ENCODE results near the gene ZFYVE9. TPM values are rescaled to one million over a fixed set of nuclear protein-coding genes. Genes with fewer than 3 reads are reported as not detected.
A peak's percentile ranks its signal among the peaks of the same experiment; 100 is the strongest.
"Not testable (repeated sequence)": the region's sequence is repeated elsewhere in the genome, so short reads cannot be mapped to it uniquely, and the experiment has no call there.

The ZFYVE9 gene
- total RNA-seq, 1 experiment from 2014 or later, result 13.7 TPM

DNA sequence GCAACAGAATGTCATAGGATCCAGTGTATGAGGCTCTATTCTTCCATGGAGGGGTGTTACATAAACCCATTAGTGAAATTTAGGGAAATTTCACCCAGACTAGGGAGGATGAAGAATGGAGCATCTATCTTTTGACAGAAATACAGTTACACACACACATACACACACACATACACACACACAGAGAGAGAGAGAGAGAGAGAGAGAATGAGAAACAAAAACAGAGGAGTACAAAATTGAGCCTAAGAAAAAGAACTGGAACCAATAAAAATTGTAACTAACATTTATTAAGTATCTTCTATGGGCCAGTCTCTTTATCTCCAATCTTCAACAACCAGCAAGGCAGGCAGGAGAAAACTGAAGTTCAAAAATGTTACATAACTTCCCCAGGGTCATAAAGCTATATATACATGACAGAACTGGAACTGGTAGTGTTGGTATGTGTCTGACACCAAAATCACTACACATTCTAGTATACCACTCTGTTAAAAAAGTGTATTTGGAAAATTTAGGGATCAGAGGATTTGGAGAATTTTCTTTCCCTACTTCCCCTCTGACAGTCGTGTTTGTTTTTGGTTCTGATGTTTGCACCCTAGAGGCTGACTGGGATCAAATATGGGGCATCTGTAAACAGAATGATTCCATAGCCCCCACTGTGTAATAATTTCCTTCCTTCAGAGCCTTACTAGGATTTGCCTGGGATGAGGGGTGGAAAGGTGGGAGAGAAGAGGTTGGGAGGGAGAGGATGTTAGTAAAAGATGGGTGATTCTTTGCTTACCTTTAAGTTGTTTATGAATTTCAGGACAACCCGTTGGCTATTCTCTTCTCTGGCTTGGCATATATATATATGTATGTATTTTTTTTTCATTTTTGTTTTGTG, 1.0 kb upstream of the ZFYVE9 start:
- in situ Hi-C loops (cut with HindIII; ENCODE audit: low pct_unique_long_range_greater_than_20kb, low sequenced_read_pairs), result no loop called here
- DNase-seq (ENCODE audit: low read depth), result peak; percentile 21

GRCh38 chr1:52142220-52143183, 613 bp downstream of the ZFYVE9 start:
- peak; percentile 72 for DNase-seq (ENCODE audit: low read depth)
- in situ Hi-C loops (cut with HindIII; ENCODE audit: low pct_unique_long_range_greater_than_20kb, low sequenced_read_pairs), result no loop called here

DNA sequence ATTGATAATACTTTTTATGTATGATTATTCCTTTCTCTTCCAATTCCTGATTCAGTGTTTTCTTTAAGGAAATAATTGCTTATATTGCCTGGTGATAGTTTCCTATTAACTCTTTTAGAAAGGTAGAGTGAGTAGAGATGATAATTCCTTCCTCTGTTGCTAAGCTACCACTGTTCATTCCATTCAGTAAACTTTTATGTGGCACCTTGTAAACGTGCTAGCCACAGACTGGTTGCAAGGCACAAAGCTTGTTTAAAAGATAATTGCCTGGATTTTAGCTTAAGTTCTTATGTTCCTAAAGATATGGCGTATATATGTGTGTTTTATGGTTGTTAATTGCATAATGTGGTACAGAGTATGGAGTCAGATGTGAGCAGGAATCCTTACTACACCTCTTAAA, 3.2 kb downstream of the ZFYVE9 start:
- no peak for DNase-seq (ENCODE audit: low read depth)
- in situ Hi-C loops (cut with HindIII; ENCODE audit: low pct_unique_long_range_greater_than_20kb, low sequenced_read_pairs), result no loop called here

- DNase-seq (ENCODE audit: low read depth); in situ Hi-C loops (cut with HindIII; ENCODE audit: low pct_unique_long_range_greater_than_20kb, low sequenced_read_pairs): not testable (repeated sequence)
Observed at GRCh38 chr1:52150445-52150844, 8.6 kb downstream of the ZFYVE9 start.

DNA sequence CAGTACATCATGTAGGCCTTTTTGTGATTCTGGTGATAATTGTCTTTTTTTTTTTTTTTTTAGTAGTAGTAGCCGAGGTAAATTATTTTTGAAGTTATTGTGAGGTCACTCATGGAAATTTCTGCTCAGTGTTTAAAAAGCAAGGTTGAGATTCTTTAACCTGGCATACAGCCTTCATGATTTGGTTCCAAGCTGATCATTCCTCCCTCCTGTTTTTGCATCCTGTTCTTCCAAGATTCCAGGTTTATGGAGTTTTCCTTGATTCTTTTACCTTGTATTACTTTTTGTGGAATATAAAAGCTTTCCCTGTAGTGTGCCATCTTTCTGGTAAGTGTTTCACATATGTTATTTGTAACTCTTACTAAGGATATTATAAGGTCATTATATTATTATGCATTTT, 9.1 kb downstream of the ZFYVE9 start:
- in situ Hi-C loops (cut with HindIII; ENCODE audit: low pct_unique_long_range_greater_than_20kb, low sequenced_read_pairs), result no loop called here
- no peak for DNase-seq (ENCODE audit: low read depth)

DNA sequence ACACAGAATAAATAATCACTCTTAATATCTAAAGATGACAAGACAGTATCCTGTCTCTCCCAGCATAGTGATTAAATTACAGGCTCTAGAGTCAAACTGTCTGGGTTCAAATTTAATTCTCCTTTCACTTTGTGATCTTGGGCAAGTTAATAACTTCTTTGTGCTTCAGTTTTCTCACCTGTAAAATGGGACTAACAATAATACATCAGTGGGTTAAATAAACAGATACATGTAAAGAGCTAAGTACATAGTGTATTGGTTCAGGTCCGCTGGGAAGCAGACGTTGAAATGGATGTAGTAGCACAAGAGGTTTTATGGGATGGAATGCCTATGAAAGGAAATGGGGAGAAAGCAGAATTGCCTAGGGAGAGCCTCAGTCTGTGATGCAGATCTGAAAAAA, 10.7 kb downstream of the ZFYVE9 start:
- in situ Hi-C loops (cut with HindIII; ENCODE audit: low pct_unique_long_range_greater_than_20kb, low sequenced_read_pairs), result no loop called here
- no peak for DNase-seq (ENCODE audit: low read depth)

GRCh38 chr1:52153010-52153409, 11.1 kb downstream of the ZFYVE9 start:
- in situ Hi-C loops (cut with HindIII; ENCODE audit: low pct_unique_long_range_greater_than_20kb, low sequenced_read_pairs), result no loop called here
- no peak for DNase-seq (ENCODE audit: low read depth)

- in situ Hi-C loops (cut with HindIII; ENCODE audit: low pct_unique_long_range_greater_than_20kb, low sequenced_read_pairs), result no loop called here
- no peak for DNase-seq (ENCODE audit: low read depth)
Observed at GRCh38 chr1:52153898-52154297, 12.0 kb downstream of the ZFYVE9 start.

DNA sequence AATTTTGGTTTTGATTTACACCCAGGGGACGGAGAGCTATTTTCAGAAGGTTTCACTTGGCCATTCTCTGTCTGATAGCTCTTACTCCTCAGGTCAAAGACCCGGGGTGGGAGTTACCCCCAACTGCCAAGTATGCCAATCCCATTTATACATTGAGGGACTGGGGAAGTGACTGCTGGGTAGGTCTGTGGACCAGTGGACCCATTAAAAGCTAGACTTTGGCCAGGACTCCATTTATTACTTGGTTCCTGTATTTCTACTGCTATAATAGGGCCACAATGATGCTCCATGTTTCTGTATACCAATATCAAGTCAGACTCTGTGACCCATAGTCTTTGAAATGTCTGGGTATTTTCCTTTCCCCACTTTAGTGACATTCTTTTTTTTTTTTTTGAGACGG, 14.6 kb downstream of the ZFYVE9 start:
- in situ Hi-C loops (cut with HindIII; ENCODE audit: low pct_unique_long_range_greater_than_20kb, low sequenced_read_pairs), result no loop called here

GRCh38 chr1:52157582-52157981, 15.7 kb downstream of the ZFYVE9 start:
- no peak for DNase-seq (ENCODE audit: low read depth)
- in situ Hi-C loops (cut with HindIII; ENCODE audit: low pct_unique_long_range_greater_than_20kb, low sequenced_read_pairs), result no loop called here

More for the DNA sequence above, 14.6 kb downstream of the ZFYVE9 start:
- no peak for DNase-seq (ENCODE audit: low read depth)

GRCh38 chr1:52158218-52158617, 16.3 kb downstream of the ZFYVE9 start:
- in situ Hi-C loops (cut with HindIII; ENCODE audit: low pct_unique_long_range_greater_than_20kb, low sequenced_read_pairs), result no loop called here
- no peak for DNase-seq (ENCODE audit: low read depth)

DNA sequence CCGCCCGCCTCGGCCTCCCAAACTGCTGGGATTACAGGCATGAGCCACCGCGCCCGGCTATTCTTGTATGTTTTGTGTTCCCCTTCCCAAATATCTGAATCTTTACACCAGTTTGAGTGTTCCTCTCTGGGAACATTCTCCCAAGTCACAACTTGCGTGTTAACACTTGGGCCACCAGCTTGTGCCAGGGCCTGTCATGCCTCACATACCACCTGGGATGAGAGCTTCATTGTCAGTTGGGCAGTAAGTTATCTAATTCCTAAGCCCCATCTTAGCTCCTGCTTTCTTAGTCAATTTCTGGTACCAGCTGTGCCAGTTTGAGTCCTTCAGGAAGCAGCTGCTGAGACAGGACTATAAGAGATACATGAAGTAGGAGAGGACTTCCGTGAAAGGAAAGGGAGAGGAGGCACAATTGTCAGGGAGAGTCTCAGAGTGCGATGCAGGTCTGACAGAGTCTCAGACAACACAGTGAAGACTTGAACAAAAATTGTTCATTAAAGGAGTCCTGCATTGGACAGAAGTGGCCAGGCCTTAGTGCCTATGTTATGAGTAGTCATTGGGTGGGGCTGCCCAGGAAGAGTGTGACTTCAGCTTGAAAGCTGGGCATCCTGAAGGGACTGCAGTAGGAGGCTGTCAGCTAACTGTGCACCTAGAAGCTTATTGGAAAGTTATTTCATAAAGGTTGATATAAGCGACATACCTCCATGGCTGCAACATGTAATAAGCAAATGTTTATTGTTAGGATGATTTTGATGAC, 17.3 kb downstream of the ZFYVE9 start:
- DNase-seq (ENCODE audit: low read depth), result no peak
- in situ Hi-C loops (cut with HindIII; ENCODE audit: low pct_unique_long_range_greater_than_20kb, low sequenced_read_pairs), result no loop called here

DNA sequence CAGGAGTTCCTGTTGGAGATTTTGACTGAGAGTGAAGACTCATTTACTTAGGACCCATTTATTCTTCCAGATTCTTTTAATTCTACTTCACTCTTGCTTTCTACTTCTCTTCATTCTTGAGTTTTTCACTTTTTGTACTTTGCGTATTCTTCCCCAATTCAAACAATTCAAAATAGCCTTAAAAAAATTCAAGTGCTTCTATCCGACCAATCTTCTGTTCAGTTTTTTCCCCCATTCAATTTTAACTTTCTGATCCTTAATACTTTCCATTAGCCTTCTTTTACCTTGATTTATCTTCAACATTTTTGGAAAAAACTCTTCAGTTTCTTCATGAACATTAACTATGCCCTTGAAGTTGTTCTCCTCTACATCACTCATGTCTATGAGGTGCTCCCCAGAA, 21.1 kb downstream of the ZFYVE9 start:
- in situ Hi-C loops (cut with HindIII; ENCODE audit: low pct_unique_long_range_greater_than_20kb, low sequenced_read_pairs), result no loop called here
- no peak for DNase-seq (ENCODE audit: low read depth)

DNA sequence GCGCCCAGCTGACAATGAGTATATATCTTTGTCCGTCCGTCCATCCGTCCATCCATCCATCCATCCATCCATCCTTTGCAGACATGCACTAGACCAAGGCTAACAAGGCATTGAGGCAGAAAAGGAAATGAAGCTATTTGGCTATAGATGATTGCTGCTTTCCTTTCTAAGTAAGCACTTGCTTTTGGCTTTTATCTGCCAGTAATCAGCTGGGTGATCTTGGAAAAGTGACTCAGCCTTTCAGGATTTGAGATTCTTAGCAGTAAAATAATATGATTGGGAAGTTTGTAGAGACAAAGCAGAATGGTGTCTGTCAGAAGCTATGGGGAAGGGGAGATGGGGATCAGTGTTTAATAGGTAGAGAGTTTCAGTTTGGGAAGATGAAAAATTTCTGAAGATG, 22.7 kb downstream of the ZFYVE9 start:
- no peak for DNase-seq (ENCODE audit: low read depth)
- in situ Hi-C loops (cut with HindIII; ENCODE audit: low pct_unique_long_range_greater_than_20kb, low sequenced_read_pairs), result no loop called here

DNA sequence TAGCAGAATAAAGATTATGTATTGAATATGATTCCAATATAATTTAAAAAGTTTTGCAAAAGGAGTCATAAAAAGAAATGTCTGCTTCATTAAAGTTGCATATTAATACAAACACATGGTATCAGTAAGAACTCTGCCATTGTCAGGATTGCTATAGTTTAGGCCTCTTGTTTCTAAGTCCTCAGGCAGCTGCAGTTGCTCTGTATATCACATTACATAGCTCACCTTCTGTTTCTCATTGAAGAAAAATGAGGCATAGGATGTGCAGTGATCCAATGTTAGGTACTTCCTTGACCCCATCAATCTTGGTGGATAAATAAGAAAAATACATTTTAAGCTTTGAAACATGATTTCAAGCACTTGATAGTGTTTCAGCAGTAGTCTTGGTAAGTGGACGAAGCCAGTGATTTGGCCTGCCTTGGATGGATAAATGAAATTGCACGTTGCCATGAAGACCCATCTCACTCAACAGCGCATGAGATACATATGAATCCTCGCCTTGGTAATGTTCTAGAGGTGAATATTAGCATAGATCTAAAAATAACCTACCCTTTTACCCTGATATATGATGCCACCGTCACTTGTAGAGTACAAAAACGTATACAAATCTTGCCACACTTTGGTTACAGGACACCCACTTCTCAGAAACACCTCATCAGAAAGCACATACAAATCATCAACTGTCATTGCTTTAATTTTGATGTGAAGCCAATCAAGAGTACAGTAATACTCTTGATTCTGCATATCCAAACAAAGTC, 25.3 kb downstream of the ZFYVE9 start:
- no peak for DNase-seq (ENCODE audit: low read depth)
- in situ Hi-C loops (cut with HindIII; ENCODE audit: low pct_unique_long_range_greater_than_20kb, low sequenced_read_pairs), result no loop called here

DNA sequence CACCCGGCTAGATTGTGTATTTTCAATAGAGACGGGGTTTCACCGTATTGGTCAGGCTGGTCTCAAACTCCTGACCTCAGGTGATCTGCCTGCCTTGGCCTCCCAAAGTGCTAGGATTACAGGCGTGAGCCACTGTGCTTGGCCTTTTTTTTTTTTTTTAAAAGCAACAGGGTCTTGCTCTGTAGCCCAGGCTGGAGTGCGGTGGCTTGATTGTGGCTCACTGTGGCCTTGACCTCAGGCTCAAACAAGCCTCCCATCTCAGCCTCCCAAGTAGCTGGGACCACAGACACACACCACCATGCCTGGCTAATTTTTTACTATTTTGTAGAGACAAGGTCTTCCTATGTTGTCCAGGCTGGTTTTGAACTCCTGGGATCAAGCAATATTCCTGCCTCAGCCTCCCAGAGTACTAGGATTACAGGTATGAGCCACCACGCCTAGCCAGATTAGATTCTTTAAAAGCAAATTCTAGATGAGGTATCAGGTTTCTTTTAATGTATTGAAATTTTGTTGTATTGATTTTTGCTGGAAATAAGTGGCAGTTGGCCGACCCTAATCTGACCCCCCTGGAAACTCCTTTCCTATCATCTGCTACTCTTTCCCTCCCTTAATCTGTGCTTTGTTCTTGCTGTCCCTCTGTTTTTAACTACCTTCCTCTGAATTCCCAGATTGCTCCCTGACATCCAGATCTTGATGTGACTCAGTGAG, 26.6 kb downstream of the ZFYVE9 start:
- DNase-seq (ENCODE audit: low read depth), result no peak
- in situ Hi-C loops (cut with HindIII; ENCODE audit: low pct_unique_long_range_greater_than_20kb, low sequenced_read_pairs), result no loop called here

DNA sequence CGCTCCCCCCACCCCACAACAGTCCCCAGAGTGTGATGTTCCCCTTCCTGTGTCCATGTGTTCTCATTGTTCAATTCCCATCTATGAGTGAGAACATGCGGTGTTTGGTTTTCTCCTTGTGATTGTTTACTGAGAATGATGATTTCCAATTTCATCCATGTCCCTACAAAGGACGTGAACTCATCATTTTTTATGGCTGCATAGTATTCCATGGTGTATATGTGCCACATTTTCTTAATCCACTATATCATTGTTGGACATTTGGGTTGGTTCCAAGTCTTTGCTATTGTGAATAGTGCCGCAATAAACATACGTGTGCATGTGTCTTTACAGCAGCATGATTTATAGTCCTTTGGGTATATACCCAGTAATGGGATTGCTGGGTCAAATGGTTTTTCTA, 29.3 kb downstream of the ZFYVE9 start:
- DNase-seq (ENCODE audit: low read depth); in situ Hi-C loops (cut with HindIII; ENCODE audit: low pct_unique_long_range_greater_than_20kb, low sequenced_read_pairs): not testable (repeated sequence)
